Cardiac muscle cell (in vitro differentiated cells and primary cell): Measurements from ENCODE around the gene KRT2. TPM values are rescaled to one million over a fixed set of nuclear protein-coding genes. Genes with fewer than 3 reads are reported as not detected.

Experiments
- DNase-seq, 2 donors: peaks; one replicate each; pipeline versions ENCODE4 v3.0.0 to v3.0.0-alpha.2; 2010 to 2017; ENCODE audit warnings: low read depth in 1 of 2, low spot score in 1 of 2
- H3K27ac ChIP-seq: fragments of 200-600 bp; sonication (generic); 2 replicates; pipeline ENCODE4 v1.5.1; 2016
- H3K27me3 ChIP-seq: fragments of 200-600 bp; sonication (generic); 2 replicates; pipeline ENCODE4 v1.6.0; 2016; ENCODE audit warnings: control low read depth
- H3K36me3 ChIP-seq: fragments of 200-600 bp; sonication (generic); 2 replicates; pipeline ENCODE4 v1.5.1; 2016; ENCODE audit warnings: control low read depth
- H3K4me1 ChIP-seq: fragments of 200-600 bp; sonication (generic); 2 replicates; pipeline ENCODE4 v1.8.1; 2017; ENCODE audit warnings: low read depth, mild to moderate bottlenecking, mixed run types
- H3K4me3 ChIP-seq: fragments of 200-600 bp; sonication (generic); 2 replicates; pipeline ENCODE4 v1.5.1; 2016; ENCODE audit warnings: mild to moderate bottlenecking
- H3K9me3 ChIP-seq: fragments of 200-600 bp; sonication (generic); 2 replicates; pipeline ENCODE4 v1.5.1; 2017; ENCODE audit warnings: low read depth, mild to moderate bottlenecking, control low read depth
- polyA plus RNA-seq: library from polyadenylated mRNA; unstranded; fragments of >200 nt; fragmentation: Nextera tagmentation; extraction: Ambion mirVana; gene quantifications from 2 replicates; pipeline ENCODE4 v1.2.1, GENCODE V29; 2016
- total RNA-seq: library from RNA; depleted of rRNA; stranded (reverse); fragments of >200 nt; gene quantifications from 2 replicates; pipeline ENCODE4 v1.2.3, GENCODE V29; 2016
- TF ChIP-seq, protein P1 (sequence below): IDR thresholded peaks from 2 replicates; pipeline ENCODE4 v1.5.1; 2012; ENCODE audit warnings: low read depth, mild to moderate bottlenecking, low read length

The KRT2 gene
- total and polyA plus RNA-seq, 2 experiments from 2014 or later: not detected

GRCh38 chr12:52608161-52608560 is 43.9 kb downstream of the KRT2 start:
- no peak for DNase-seq
- TF ChIP-seq, protein P1, sequence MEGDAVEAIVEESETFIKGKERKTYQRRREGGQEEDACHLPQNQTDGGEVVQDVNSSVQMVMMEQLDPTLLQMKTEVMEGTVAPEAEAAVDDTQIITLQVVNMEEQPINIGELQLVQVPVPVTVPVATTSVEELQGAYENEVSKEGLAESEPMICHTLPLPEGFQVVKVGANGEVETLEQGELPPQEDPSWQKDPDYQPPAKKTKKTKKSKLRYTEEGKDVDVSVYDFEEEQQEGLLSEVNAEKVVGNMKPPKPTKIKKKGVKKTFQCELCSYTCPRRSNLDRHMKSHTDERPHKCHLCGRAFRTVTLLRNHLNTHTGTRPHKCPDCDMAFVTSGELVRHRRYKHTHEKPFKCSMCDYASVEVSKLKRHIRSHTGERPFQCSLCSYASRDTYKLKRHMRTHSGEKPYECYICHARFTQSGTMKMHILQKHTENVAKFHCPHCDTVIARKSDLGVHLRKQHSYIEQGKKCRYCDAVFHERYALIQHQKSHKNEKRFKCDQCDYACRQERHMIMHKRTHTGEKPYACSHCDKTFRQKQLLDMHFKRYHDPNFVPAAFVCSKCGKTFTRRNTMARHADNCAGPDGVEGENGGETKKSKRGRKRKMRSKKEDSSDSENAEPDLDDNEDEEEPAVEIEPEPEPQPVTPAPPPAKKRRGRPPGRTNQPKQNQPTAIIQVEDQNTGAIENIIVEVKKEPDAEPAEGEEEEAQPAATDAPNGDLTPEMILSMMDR: no peak
- H3K9me3 ChIP-seq: no peaks in the 10 kb centered on the region
- H3K36me3 ChIP-seq: no peaks in the 10 kb centered on the region
- peaks cover 44% of the 10 kb centered on the region for H3K27me3 ChIP-seq
- H3K4me3 ChIP-seq: no peak overlapping the region
- H3K4me1 ChIP-seq: no peaks in the 10 kb centered on the region
- H3K27ac ChIP-seq: no peak overlapping the region

GRCh38 chr12:52607314-52607713 is 44.7 kb downstream of the KRT2 start:
- H3K4me1 ChIP-seq: no peaks in the 10 kb centered on the region
- TF ChIP-seq, protein P1: no peak
- no peaks in the 10 kb centered on the region for H3K36me3 ChIP-seq
- no peak for DNase-seq
- no peaks in the 10 kb centered on the region for H3K9me3 ChIP-seq
- no peak overlapping the region for H3K4me3 ChIP-seq
- no peak overlapping the region for H3K27ac ChIP-seq
- peaks cover 39% of the 10 kb centered on the region for H3K27me3 ChIP-seq

DNA sequence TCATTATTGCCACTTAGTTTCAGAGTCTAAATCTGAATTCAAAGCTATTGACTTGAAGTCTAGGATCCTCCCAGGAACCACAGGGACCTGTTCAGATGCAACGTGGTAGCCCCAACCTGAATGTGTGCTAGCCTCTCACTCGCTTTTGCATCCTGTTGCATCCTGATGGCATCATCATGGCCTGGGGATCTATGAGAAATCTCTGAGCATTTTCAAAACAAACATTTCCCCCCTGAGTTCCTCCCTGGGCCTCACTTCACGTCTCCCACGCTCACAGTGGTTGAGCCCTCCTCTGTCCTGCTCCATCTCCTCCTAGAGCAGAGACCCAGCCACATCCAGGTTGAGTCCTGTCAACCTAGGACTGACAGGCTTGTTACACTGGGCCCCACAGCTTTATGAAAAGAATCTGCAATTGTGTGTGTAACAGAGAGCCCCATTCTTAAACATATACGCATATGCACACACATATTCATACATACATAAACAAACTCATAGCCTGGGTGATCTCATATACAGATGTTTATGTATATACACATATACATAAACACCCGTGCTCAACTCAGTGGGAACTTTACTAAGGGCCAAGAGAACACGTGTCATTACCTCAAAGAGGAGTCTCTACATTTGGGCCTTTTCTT is 45.3 kb downstream of the KRT2 start:
- Histone ChIP-seq H3K27me3 (peaks cover 36% of the 10 kb centered on the region), H3K9me3 (no peaks in the 10 kb centered on the region), H3K4me3 (no peak overlapping the region), H3K27ac (no peak overlapping the region), H3K36me3 (no peaks in the 10 kb centered on the region), H3K4me1 (no peaks in the 10 kb centered on the region)
- no peak for DNase-seq
- TF ChIP-seq, protein P1: no peak

- no peak overlapping the region for H3K27ac ChIP-seq
- TF ChIP-seq, protein P1: no peak
- peaks cover 33% of the 10 kb centered on the region for H3K27me3 ChIP-seq
- H3K36me3 ChIP-seq: no peaks in the 10 kb centered on the region
- no peak for DNase-seq
- no peak overlapping the region for H3K4me3 ChIP-seq
- no peaks in the 10 kb centered on the region for H3K4me1 ChIP-seq
- no peaks in the 10 kb centered on the region for H3K9me3 ChIP-seq
These were observed 45.9 kb downstream of the KRT2 start for GRCh38 chr12:52606096-52606495.

DNA sequence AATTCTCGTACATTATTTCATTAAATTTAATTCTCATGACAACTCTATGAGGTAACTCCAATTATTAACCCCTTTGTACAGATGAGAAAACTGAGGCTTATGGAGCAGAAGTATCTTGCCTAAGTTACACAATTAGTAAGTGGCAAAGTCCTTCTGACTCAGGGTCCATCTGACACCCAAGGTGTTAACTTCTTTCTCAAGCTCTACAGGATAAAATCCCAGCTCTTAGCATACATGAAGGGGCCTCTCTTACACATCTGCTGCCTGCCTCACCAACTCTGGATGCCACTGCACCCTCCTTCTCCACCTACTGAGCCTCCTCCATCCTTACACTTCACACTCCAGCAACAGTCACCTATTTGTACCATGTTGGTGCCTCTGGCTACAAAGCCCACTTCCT is 46.5 kb downstream of the KRT2 start:
- Histone ChIP-seq H3K4me1 (no peaks in the 10 kb centered on the region), H3K36me3 (no peaks in the 10 kb centered on the region), H3K9me3 (no peaks in the 10 kb centered on the region), H3K4me3 (no peak overlapping the region), H3K27me3 (peaks cover 27% of the 10 kb centered on the region), H3K27ac (no peak overlapping the region)
- TF ChIP-seq, protein P1: no peak
- DNase-seq: no peak

GRCh38 chr12:52604859-52605258 is 47.2 kb downstream of the KRT2 start:
- H3K4me3 ChIP-seq: no peak overlapping the region
- no peak for DNase-seq
- H3K27me3 ChIP-seq: peaks cover 20% of the 10 kb centered on the region
- H3K36me3 ChIP-seq: no peaks in the 10 kb centered on the region
- TF ChIP-seq, protein P1: no peak
- H3K9me3 ChIP-seq: no peaks in the 10 kb centered on the region
- H3K4me1 ChIP-seq: no peaks in the 10 kb centered on the region
- H3K27ac ChIP-seq: no peak overlapping the region
